ENCODE results near the gene RBP5.

The RBP5 gene, protein sequence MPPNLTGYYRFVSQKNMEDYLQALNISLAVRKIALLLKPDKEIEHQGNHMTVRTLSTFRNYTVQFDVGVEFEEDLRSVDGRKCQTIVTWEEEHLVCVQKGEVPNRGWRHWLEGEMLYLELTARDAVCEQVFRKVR

DNA sequence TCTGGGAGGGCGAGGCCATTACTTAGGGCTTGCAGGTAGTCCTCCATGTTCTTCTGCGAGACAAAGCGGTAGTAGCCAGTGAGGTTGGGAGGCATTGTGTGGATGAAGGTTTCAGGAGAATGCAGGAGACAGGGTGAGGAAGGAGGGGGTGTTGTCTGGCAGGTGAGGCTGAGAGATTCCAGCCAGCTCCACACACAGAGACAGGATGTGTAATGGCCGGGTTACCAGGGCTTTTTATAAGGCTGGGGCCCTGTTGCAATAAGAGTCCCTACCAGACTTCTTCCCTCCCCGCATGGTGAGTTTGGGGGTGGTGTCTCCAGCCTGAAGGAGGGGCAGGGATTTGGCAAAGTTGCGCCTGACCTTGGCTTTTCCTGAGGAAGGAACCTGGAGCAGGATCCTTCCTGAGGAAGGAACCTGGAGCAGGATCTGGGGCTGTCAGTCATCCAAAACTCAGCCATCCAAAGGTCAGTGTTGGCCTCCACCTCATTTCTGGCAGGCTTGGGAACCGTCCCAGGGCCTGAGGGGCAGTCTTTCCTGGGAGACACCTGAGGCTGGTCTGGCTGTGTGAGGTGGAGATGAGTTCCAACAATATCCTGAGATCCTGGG lies at the start of gene RBP5:
TSS of gene RBP5 (minus strand) at position 209 of the 606 bp plus-strand sequence. CDS start at position 95, 114 bp downstream.
- no peak for DNase-seq (ENCODE audit: low read depth)

GRCh38 chr12:7178481-7178880 lies 49.8 kb upstream of the RBP5 start:
- DNase-seq (ENCODE audit: low read depth): no peak

- DNase-seq (ENCODE audit: low read depth): no peak
Measured at GRCh38 chr12:7176595-7176994, 47.9 kb upstream of the RBP5 start.

- no peak for DNase-seq (ENCODE audit: low read depth)
Measured at GRCh38 chr12:7175493-7175892, 46.8 kb upstream of the RBP5 start.

- DNase-seq (ENCODE audit: low read depth): no peak
Measured at GRCh38 chr12:7171854-7172253, 43.2 kb upstream of the RBP5 start.

DNA sequence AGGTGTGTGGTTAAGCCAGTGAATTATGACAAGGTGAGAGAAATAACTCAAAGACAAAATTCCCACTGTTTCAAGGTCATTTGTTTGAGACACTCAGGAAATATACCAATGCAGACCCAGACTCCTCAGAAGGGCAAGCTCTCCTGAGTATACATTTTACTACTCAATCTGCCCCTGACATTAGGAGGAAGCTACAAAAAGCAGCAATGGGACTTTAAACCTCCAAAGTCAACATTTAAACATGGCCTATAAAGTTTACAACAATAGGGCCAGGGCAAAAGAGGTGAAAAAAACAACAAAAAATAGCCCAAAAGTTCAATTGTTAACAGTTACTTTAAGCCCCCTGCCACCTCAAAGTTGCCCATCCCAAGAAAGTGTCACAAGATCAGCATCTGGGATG lies 41.3 kb upstream of the RBP5 start:
- DNase-seq (ENCODE audit: low read depth): no peak

GRCh38 chr12:7162691-7163114 lies 34.0 kb upstream of the RBP5 start:
- peak; percentile 27 for DNase-seq (ENCODE audit: low read depth)

- no peak for DNase-seq (ENCODE audit: low read depth)
Measured at GRCh38 chr12:7161811-7162210, 33.1 kb upstream of the RBP5 start.

DNA sequence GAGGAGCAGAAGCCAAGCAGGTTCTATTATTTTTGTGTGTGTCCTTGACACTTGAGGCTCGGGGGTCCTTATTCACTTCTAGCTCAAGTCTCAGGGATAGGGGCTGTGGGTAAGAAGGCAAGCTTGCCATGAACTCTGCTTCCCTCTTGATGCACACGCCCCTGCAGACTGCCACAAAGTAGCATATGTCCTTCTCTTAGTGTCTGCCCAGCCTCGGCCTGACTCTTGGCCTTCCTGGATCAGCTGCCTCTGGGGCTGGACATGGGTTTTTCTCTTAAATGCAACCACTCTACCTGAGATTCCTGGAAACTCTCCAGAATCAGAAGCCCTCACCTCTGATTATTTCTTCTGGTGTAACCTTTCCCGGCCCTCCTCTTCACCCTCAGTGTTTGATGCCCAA lies 32.6 kb upstream of the RBP5 start:
- DNase-seq (ENCODE audit: low read depth): no peak

GRCh38 chr12:7160183-7160582 lies 31.5 kb upstream of the RBP5 start:
- DNase-seq (ENCODE audit: low read depth): no peak

DNA sequence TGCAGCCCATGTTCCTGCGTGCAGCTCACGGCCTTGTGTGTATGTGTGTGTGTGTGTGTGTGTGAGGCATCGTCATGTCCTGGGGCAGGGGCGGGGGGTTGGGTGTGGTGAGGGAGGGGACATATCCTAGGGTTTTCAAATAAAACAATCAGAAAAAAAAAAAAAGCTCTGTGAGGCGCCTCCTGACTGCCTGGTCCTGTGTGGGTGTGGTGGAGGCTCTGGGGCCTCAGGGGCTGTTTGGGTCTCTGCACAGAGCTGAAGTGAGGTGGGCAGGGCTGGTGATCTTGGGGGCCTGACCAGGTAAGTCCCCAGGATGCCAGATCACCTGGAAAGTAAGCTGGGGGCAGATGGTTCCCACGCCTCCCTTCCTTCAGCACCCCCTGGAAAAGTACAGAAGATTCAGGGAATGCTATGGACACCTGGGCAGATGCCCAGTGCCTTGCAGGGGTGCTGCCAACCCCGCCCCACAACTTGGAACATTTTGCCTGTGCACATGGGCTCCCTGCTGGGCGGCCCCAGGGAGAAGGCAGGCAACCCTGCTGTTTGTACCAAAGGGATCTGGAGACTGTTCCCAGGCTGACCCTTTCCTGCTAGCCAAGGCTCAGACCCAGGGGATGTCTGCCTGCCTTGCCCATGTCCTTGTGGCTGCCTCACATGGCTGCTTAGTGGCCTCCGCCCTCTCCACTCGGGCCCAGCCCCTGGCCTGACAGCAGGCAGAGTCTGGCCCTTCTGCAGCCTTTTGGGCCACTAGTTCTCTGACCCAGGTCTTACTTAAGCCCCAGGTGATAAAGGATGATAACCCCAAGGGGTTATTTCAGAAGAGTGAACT lies 30.3 kb upstream of the RBP5 start:
- no peak for DNase-seq (ENCODE audit: low read depth)

DNA sequence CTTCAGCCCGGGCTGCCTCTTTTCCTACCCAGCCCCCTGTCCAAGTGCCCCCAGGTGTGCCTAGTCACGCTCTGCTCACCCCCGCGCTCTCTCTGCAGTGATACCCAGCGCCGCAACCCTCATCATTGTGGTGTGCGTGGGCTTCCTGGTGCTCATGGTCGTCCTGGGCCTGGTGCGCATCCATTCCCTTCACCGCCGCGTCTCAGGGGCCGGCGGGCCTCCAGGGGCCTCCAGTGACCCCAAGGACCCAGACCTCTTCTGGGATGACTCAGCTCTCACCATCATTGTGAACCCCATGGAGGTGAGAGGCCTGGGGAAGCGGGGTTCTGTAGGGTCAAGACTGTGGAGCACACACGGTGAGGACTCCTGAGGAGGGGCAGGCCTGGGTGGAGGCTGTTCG lies 28.7 kb upstream of the RBP5 start:
- DNase-seq (ENCODE audit: low read depth): no peak

- no peak for DNase-seq (ENCODE audit: low read depth)
Measured at GRCh38 chr12:7156259-7157197, 27.8 kb upstream of the RBP5 start.

- DNase-seq (ENCODE audit: low read depth): no peak
Measured at GRCh38 chr12:7155471-7156034, 26.9 kb upstream of the RBP5 start.

- DNase-seq (ENCODE audit: low read depth): no peak
Measured at GRCh38 chr12:7154901-7155470, 26.3 kb upstream of the RBP5 start.

GRCh38 chr12:7154042-7154441 lies 25.4 kb upstream of the RBP5 start:
- DNase-seq (ENCODE audit: low read depth): no peak

- no peak for DNase-seq (ENCODE audit: low read depth)
Measured at GRCh38 chr12:7152818-7153217, 24.1 kb upstream of the RBP5 start.

GRCh38 chr12:7151532-7151931 lies 22.8 kb upstream of the RBP5 start:
- no peak for DNase-seq (ENCODE audit: low read depth)

GRCh38 chr12:7150841-7151240 lies 22.2 kb upstream of the RBP5 start:
- no peak for DNase-seq (ENCODE audit: low read depth)

GRCh38 chr12:7150356-7150755 lies 21.7 kb upstream of the RBP5 start:
- no peak for DNase-seq (ENCODE audit: low read depth)

DNA sequence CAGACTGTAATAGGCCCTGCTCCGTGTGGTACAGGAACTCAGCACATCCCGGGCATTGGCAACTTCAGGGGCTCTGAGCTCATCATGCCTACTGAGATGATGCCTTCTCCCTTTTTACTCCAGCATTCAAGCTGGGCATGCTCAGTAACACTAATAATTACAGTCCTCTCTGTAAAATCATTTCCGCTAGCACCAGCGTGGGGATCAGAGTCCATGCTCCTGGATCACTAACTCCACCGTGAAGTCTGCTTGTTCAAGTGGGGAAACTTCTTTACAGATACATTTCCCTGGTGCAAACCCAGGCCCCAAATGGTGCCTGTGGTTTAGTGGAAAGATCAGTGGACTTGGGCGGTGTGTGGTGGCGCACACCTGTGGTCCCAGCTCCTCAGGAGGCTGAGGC lies 18.2 kb upstream of the RBP5 start:
- no peak for DNase-seq (ENCODE audit: low read depth)

DNA sequence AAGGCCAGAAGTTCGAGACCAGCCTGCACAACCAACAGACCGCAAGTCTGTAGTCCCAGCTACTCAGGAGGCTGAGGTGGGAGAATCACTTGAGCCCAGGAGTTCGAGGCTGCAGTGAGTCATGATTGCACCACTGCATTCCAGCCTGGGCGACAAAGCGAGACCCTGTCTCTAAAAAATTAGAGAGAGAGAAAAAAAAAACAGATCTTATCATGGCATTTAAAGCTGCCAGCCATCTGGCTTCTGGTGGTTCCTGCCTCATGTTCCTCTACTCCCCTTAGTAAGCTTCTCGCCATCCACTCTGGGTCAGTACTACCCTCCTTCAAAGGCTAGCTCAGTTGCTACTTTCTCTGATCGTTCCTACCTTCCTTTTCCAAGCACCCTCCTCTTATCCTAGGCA lies 17.5 kb upstream of the RBP5 start:
- no peak for DNase-seq (ENCODE audit: low read depth)

Measured in activated T-cell treated with anti-CD3 and anti-CD28 coated beads for 48 hours (primary cell).